Mesenchymal stem cell (in vitro differentiated cells and primary cell): ENCODE results near the gene PRSS23.

Source experiments
- DNase-seq: peaks from one replicate; pipeline ENCODE4 v3.0.0-alpha.2; 2013
- H2AFZ ChIP-seq: one replicate; pipeline ENCODE4 v1.6.1; 2013; ENCODE audit warnings: low read depth, mild to moderate bottlenecking, control low read depth, inconsistent platforms, low read length, moderate library complexity
- H2AK5ac ChIP-seq: 2 replicates; pipeline ENCODE4 v1.6.1; 2013; ENCODE audit warnings: low read length, moderate library complexity, mild to moderate bottlenecking, inconsistent platforms; ENCODE audit not compliant: severe bottlenecking
- H2BK120ac ChIP-seq: one replicate; pipeline ENCODE4 v1.6.1; 2013; ENCODE audit warnings: low read depth, mild to moderate bottlenecking, inconsistent platforms, low read length, moderate library complexity
- H2BK12ac ChIP-seq, 2 experiments: one replicate each; pipeline ENCODE4 v1.6.1; 2013; ENCODE audit warnings: inconsistent platforms in 2 of 2, low read length in 2 of 2, mild to moderate bottlenecking in 2 of 2, moderate library complexity in 2 of 2, control low read depth in 1 of 2
- H2BK15ac ChIP-seq: one replicate; pipeline ENCODE4 v1.6.1; 2013; ENCODE audit warnings: mild to moderate bottlenecking, low read depth, inconsistent platforms; ENCODE audit not compliant: poor library complexity, severe bottlenecking
- H2BK5ac ChIP-seq: 2 replicates; pipeline ENCODE4 v1.6.1; 2013; ENCODE audit warnings: low read depth, mild to moderate bottlenecking, low read length, control low read depth, inconsistent platforms; ENCODE audit not compliant: poor library complexity, severe bottlenecking
- H3K14ac ChIP-seq, 2 experiments: one replicate each; pipeline ENCODE4 v1.6.1; 2013; ENCODE audit warnings: inconsistent platforms in 2 of 2, low read length in 2 of 2, control low read depth in 1 of 2, mild to moderate bottlenecking in 1 of 2, moderate library complexity in 1 of 2
- H3K18ac ChIP-seq, 2 experiments: one replicate each; pipeline ENCODE4 v1.6.1; 2013; ENCODE audit warnings: inconsistent platforms in 2 of 2, low read length in 2 of 2, control low read depth in 1 of 2, low read depth in 1 of 2, mild to moderate bottlenecking in 1 of 2
- H3K23ac ChIP-seq, 2 experiments: one replicate each; pipeline ENCODE4 v1.6.1; 2013; ENCODE audit warnings: inconsistent platforms in 2 of 2, low read length in 2 of 2, mild to moderate bottlenecking in 2 of 2, moderate library complexity in 2 of 2, control low read depth in 1 of 2
- H3K27ac ChIP-seq: 2 replicates; pipeline ENCODE4 v1.5.1; 2013; ENCODE audit warnings: mild to moderate bottlenecking, moderate library complexity, low read length, control low read depth, inconsistent platforms; ENCODE audit not compliant: poor library complexity, severe bottlenecking
- H3K27me3 ChIP-seq, 2 experiments: 2 replicates each; pipeline versions ENCODE4 v1.6.1 to v1.7.0; 2013; ENCODE audit warnings: low read length in 2 of 2, mild to moderate bottlenecking in 2 of 2, moderate library complexity in 2 of 2, control low read depth in 1 of 2, inconsistent platforms in 1 of 2; ENCODE audit not compliant: control insufficient read depth in 1 of 2, insufficient read depth in 1 of 2
- H3K36me3 ChIP-seq, 2 experiments: 2 replicates each; pipeline versions ENCODE4 v1.6.1 to v1.7.0; 2013; ENCODE audit warnings: low read length in 2 of 2, control low read depth in 1 of 2, inconsistent platforms in 1 of 2, low read depth in 1 of 2, mild to moderate bottlenecking in 1 of 2; ENCODE audit not compliant: insufficient read depth in 2 of 2, control insufficient read depth in 1 of 2
- H3K4ac ChIP-seq, 2 experiments: one replicate each; pipeline ENCODE4 v1.6.1; 2013; ENCODE audit warnings: inconsistent platforms in 2 of 2, low read length in 2 of 2, mild to moderate bottlenecking in 2 of 2, moderate library complexity in 2 of 2, control low read depth in 1 of 2, low read depth in 1 of 2
- H3K4me1 ChIP-seq: 2 replicates; pipeline ENCODE4 v1.6.1; 2013; ENCODE audit warnings: low read depth, low read length, control low read depth; ENCODE audit not compliant: control insufficient read depth, insufficient read depth
- H3K4me2 ChIP-seq: 2 replicates; pipeline ENCODE4 v1.6.1; 2013; ENCODE audit warnings: low read length, mild to moderate bottlenecking, inconsistent platforms; ENCODE audit not compliant: poor library complexity, severe bottlenecking
- H3K4me3 ChIP-seq, 2 experiments: 2 replicates each; pipeline versions ENCODE4 v1.5.1 to v1.7.0; 2013; ENCODE audit warnings: low read length in 2 of 2, mild to moderate bottlenecking in 2 of 2, control low read depth in 1 of 2, low read depth in 1 of 2; ENCODE audit not compliant: insufficient read depth in 1 of 2
- H3K79me1 ChIP-seq: replicated peaks from 2 replicates; pipeline ENCODE4 v1.6.1; 2013; ENCODE audit warnings: mild to moderate bottlenecking, control low read depth, low read length, inconsistent platforms; ENCODE audit not compliant: poor library complexity, severe bottlenecking
- H3K9ac ChIP-seq: 2 replicates; pipeline ENCODE4 v1.7.0; 2013; ENCODE audit warnings: mild to moderate bottlenecking, low read length, moderate library complexity
- H3K9me3 ChIP-seq: 2 replicates; pipeline ENCODE4 v1.7.0; 2013; ENCODE audit warnings: mild to moderate bottlenecking, low read length; ENCODE audit not compliant: control insufficient read depth
- H4K8ac ChIP-seq: one replicate; pipeline ENCODE4 v1.6.1; 2013; ENCODE audit warnings: inconsistent platforms, mild to moderate bottlenecking, low read length, moderate library complexity
- H4K91ac ChIP-seq: one replicate; pipeline ENCODE4 v1.6.1; 2013; ENCODE audit warnings: mild to moderate bottlenecking, low read length, inconsistent platforms
- WGBS: methylation state at CpG from one replicate; pipeline ENCODE4 v1.1.7; 2013; ENCODE audit warnings: mixed read lengths; 5-methylcytosine and 5-hydroxymethylcytosine counted together

PRSS23 gene

DNA sequence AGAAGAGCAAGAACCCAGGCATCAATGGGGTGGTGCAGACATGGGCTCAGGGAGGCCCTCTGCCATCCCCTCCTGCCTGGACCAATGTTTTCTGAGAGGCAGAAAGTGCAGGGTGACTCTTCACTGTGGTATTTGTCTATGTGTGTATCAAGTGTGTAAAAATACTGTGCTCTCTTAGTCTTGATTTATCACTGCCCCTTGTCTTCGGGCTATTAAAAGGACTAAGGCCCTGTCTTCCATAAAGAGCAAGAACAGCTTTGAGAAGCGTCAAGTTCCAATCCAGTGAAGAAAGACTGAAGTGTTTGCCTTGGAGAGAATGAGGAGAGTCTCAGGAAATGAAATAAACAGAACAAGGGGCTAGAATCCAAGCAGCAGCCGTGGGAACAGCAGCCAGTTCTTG lies 14.4 kb downstream of the PRSS23 start:
- H3K18ac ChIP-seq, result peak overlapping the region; percentile 63 to 75
- DNase-seq, result peak; percentile 97
- H2AFZ ChIP-seq, result no peak overlapping the region
- 0% methylated on average over 3 of the region's 3 CpGs for WGBS
- no peaks in the 10 kb centered on the region for H3K27me3 ChIP-seq
- H2BK15ac ChIP-seq, result no peak overlapping the region
- peak overlapping the region; percentile 0 for H4K91ac ChIP-seq
- no peak overlapping the region for H3K9ac ChIP-seq
- H3K9me3 ChIP-seq, result no peaks in the 10 kb centered on the region
- H3K4me1 ChIP-seq, result peaks cover 20% of the 10 kb centered on the region
- H2BK12ac ChIP-seq, result peak overlapping the region in 1 of 2 experiments; percentile 98
- no peak overlapping the region for H3K4me3 ChIP-seq
- H3K23ac ChIP-seq, result no peak overlapping the region
- H2BK5ac ChIP-seq, result no peak overlapping the region
- peak overlapping the region; percentile 19 for H2AK5ac ChIP-seq
- no peak overlapping the region for H3K4me2 ChIP-seq
- no peak overlapping the region for H3K14ac ChIP-seq
- H3K36me3 ChIP-seq, result no peaks in the 10 kb centered on the region
- H3K79me1 ChIP-seq, result peaks cover 4% of the 10 kb centered on the region
- H4K8ac ChIP-seq, result peak overlapping the region; percentile 7
- H3K27ac ChIP-seq, result peak overlapping the region; percentile 6
- no peak overlapping the region for H3K4ac ChIP-seq
- peak overlapping the region; percentile 29 for H2BK120ac ChIP-seq

DNA sequence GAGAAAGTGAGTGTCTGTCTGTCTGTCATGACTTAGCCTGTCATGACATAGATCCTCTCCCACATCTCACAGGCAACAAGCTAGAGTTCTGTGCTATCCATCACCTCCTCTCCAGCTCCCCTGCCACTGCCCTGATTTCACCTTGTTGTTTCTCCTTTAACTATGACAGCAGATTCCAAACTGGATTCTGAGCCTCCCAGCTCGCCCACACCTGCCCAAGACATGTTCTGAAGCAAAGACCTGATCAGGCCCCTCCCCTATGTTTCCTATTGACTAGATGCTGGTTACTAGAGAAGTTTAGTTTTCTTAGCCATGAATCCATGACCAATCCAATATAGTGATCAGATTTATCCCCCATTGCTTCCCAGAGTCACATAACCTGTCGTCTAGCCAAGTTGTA lies 15.4 kb downstream of the PRSS23 start:
- peak overlapping the region; percentile 49 for H2BK5ac ChIP-seq
- H2AFZ ChIP-seq, result no peak overlapping the region
- no peak overlapping the region for H3K9ac ChIP-seq
- no peaks in the 10 kb centered on the region for H3K9me3 ChIP-seq
- H3K27me3 ChIP-seq, result no peaks in the 10 kb centered on the region
- H3K23ac ChIP-seq, result peak overlapping the region in 1 of 2 experiments; percentile 29
- peak overlapping the region in 1 of 2 experiments; percentile 59 for H3K14ac ChIP-seq
- peak overlapping the region; percentile 59 for H3K27ac ChIP-seq
- DNase-seq, result no peak
- H2BK12ac ChIP-seq, result peak overlapping the region; percentile 98 to 99
- H3K18ac ChIP-seq, result peak overlapping the region; percentile 90 to 92
- peak overlapping the region; percentile 98 for H2BK120ac ChIP-seq
- H3K79me1 ChIP-seq, result peaks cover 4% of the 10 kb centered on the region
- peak overlapping the region; percentile 94 for H3K4ac ChIP-seq
- no peak overlapping the region for H3K4me2 ChIP-seq
- peaks cover 20% of the 10 kb centered on the region for H3K4me1 ChIP-seq
- H3K36me3 ChIP-seq, result no peaks in the 10 kb centered on the region
- WGBS, result 76% methylated on average over 2 of the region's 2 CpGs
- H4K8ac ChIP-seq, result peak overlapping the region; percentile 69
- H4K91ac ChIP-seq, result peak overlapping the region; percentile 97
- peak overlapping the region; percentile 49 for H2BK15ac ChIP-seq
- no peak overlapping the region for H3K4me3 ChIP-seq
- H2AK5ac ChIP-seq, result peak overlapping the region; percentile 92

GRCh38 chr11:86816251-86816726 lies 15.9 kb downstream of the PRSS23 start:
- H2BK5ac ChIP-seq, result no peak overlapping the region
- no peak overlapping the region for H3K4me3 ChIP-seq
- H3K4ac ChIP-seq, result peak overlapping the region; percentile 94
- H3K27me3 ChIP-seq, result no peaks in the 10 kb centered on the region
- H4K91ac ChIP-seq, result peak overlapping the region; percentile 97
- no peaks in the 10 kb centered on the region for H3K36me3 ChIP-seq
- peak overlapping the region; percentile 90 to 92 for H3K18ac ChIP-seq
- DNase-seq, result peak; percentile 92
- H3K9me3 ChIP-seq, result no peaks in the 10 kb centered on the region
- peak overlapping the region; percentile 59 for H3K27ac ChIP-seq
- 47% methylated on average over 3 of the region's 5 CpGs for WGBS
- H3K4me1 ChIP-seq, result peaks cover 20% of the 10 kb centered on the region
- H3K4me2 ChIP-seq, result no peak overlapping the region
- peak overlapping the region in 1 of 2 experiments; percentile 59 for H3K14ac ChIP-seq
- H2BK120ac ChIP-seq, result peak overlapping the region; percentile 98
- H2AK5ac ChIP-seq, result peak overlapping the region; percentile 92
- no peak overlapping the region for H2BK15ac ChIP-seq
- H4K8ac ChIP-seq, result peak overlapping the region; percentile 58
- H3K9ac ChIP-seq, result peak overlapping the region; percentile 24
- H2BK12ac ChIP-seq, result peak overlapping the region; percentile 98 to 99
- H2AFZ ChIP-seq, result no peak overlapping the region
- H3K79me1 ChIP-seq, result peaks cover 4% of the 10 kb centered on the region
- H3K23ac ChIP-seq, result no peak overlapping the region

- H3K4me1 ChIP-seq, result peaks cover 13% of the 10 kb centered on the region
- H3K36me3 ChIP-seq, result no peaks in the 10 kb centered on the region
- H3K18ac ChIP-seq, result peak overlapping the region; percentile 35 to 61
- H3K27me3 ChIP-seq, result no peaks in the 10 kb centered on the region
- H3K4me2 ChIP-seq, result no peak overlapping the region
- H3K4ac ChIP-seq, result peak overlapping the region; percentile 19 to 59
- no peak overlapping the region for H3K23ac ChIP-seq
- peak overlapping the region; percentile 79 for H2AK5ac ChIP-seq
- H2BK15ac ChIP-seq, result no peak overlapping the region
- no peak overlapping the region for H2AFZ ChIP-seq
- peak; percentile 83 for DNase-seq
- no peak overlapping the region for H2BK120ac ChIP-seq
- WGBS, result 16% methylated on average over 4 of the region's 9 CpGs
- peak overlapping the region; percentile 56 for H3K9ac ChIP-seq
- H4K8ac ChIP-seq, result peak overlapping the region; percentile 55
- H3K9me3 ChIP-seq, result no peaks in the 10 kb centered on the region
- H2BK5ac ChIP-seq, result no peak overlapping the region
- peak overlapping the region in 1 of 2 experiments; percentile 70 for H3K14ac ChIP-seq
- no peak overlapping the region for H3K4me3 ChIP-seq
- H2BK12ac ChIP-seq, result peak overlapping the region in 1 of 2 experiments; percentile 89
- peaks cover 7% of the 10 kb centered on the region for H3K79me1 ChIP-seq
- peak overlapping the region; percentile 84 for H4K91ac ChIP-seq
- peak overlapping the region; percentile 49 for H3K27ac ChIP-seq
Observed at GRCh38 chr11:86818462-86819192, 18.3 kb downstream of the PRSS23 start.
